Lower lobe of right lung (tissue), 2 donors: Measurements from ENCODE around the gene AHNAK2. TPM values are rescaled to one million over a fixed set of nuclear protein-coding genes. Genes with fewer than 3 reads are reported as not detected.

Source experiments
- ATAC-seq, 2 donors: fragments of 200-7000 bp; cut with Tn5 transposase; one replicate each; pipeline ENCODE4 v1.9.1; 2020 to 2022; ENCODE audit warnings: mild to moderate bottlenecking in 2 of 2, moderate library complexity in 2 of 2
- DNase-seq: peaks from one replicate; pipeline ENCODE4 v3.0.0-alpha.2; 2020
- H3K27ac ChIP-seq: fragments of 200-600 bp; one replicate; pipeline ENCODE4 v1.8.0; 2022
- H3K27me3 ChIP-seq: fragments of 200-600 bp; one replicate; pipeline ENCODE4 v1.8.0; 2022; ENCODE audit warnings: low read depth
- H3K36me3 ChIP-seq: fragments of 200-600 bp; one replicate; pipeline ENCODE4 v1.8.0; 2022; ENCODE audit warnings: mild to moderate bottlenecking
- H3K4me1 ChIP-seq: fragments of 200-600 bp; one replicate; pipeline ENCODE4 v1.8.0; 2022
- H3K4me3 ChIP-seq: fragments of 200-600 bp; one replicate; pipeline ENCODE4 v1.8.0; 2022; ENCODE audit warnings: mild to moderate bottlenecking
- H3K9me3 ChIP-seq: fragments of 200-600 bp; one replicate; pipeline ENCODE4 v1.8.0; 2022
- intact Hi-C: fragments of 100-400 bp; cut with DNase I; formaldehyde crosslinking; loops from one replicate; pipeline ENCODE4 v1.11.0; 2022
- total RNA-seq: library from RNA; stranded (reverse); fragmentation: NEBNext Ultra II Directional; extraction: Animal tissue kit (Norgen Biotek cat#: 25700); gene quantifications from one replicate; pipeline ENCODE4 v1.2.1, GENCODE V29; 2021
- TF ChIP-seq, protein P1 (sequence below): fragments of 200-600 bp; IDR thresholded peaks from one replicate; pipeline ENCODE4 v1.8.0; 2022; ENCODE audit warnings: antibody characterized with exemption, mild to moderate bottlenecking
- donor health status: DM: no; HTN: yes; CAD: no; lungs with severe emphysema.

Gene AHNAK2
- total RNA-seq, 1 donor from 2014 or later, result 10.8 TPM

DNA sequence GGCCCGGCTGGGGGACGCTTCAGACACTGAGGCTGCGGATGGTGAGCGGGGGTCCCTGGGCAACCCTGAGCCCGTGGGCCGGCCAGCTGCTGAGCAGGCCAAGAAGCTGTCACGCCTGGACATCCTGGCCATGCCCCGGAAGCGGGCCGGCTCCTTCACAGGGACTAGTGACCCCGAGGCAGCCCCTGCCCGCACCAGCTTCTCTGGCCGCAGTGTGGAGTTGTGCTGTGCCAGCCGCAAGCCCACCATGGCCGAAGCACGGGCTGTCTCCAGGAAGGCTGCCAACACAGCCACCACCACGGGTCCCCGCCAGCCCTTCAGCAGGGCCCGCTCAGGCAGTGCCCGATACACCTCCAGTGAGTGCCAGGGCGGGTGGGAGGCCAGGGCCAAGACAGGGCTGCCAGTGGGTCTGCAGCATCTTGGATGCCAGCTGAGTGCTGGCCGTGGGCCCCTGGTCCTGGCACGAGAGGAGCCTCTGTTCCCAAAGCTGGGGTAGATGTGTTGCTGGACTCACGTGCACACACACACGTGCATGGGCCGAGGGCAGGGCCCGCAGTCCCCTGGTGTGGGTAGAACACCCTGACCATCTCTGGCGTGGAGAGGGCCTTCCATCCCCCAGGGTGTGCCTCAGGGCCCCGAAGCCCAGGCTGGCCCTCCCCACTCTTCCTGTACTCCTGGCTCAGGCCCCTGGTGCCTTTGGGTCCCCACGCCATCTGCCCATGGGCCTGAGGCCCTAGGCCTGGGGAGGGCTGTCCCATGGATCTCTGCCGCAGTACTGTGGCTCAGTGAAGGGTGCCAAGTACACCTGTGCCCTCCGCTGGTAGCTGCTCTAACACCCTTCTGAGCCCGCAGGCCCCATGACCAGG, 90.3 kb downstream of the AHNAK2 start:
- Histone ChIP-seq H3K4me1 (no peaks in the 10 kb centered on the region), H3K36me3 (peaks cover 46% of the 10 kb centered on the region), H3K9me3 (no peaks in the 10 kb centered on the region), H3K27me3 (no peaks in the 10 kb centered on the region), H3K4me3 (no peak overlapping the region), H3K27ac (no peak overlapping the region)
- TF ChIP-seq, protein P1, sequence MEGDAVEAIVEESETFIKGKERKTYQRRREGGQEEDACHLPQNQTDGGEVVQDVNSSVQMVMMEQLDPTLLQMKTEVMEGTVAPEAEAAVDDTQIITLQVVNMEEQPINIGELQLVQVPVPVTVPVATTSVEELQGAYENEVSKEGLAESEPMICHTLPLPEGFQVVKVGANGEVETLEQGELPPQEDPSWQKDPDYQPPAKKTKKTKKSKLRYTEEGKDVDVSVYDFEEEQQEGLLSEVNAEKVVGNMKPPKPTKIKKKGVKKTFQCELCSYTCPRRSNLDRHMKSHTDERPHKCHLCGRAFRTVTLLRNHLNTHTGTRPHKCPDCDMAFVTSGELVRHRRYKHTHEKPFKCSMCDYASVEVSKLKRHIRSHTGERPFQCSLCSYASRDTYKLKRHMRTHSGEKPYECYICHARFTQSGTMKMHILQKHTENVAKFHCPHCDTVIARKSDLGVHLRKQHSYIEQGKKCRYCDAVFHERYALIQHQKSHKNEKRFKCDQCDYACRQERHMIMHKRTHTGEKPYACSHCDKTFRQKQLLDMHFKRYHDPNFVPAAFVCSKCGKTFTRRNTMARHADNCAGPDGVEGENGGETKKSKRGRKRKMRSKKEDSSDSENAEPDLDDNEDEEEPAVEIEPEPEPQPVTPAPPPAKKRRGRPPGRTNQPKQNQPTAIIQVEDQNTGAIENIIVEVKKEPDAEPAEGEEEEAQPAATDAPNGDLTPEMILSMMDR, result no peak
- intact Hi-C loops, result no loop called here
- DNase-seq (no peak), ATAC-seq (no peak)

Other genes with a start within 250 kb of the AHNAK2 start
- gene SIVA1, start 225.2 kb downstream of the AHNAK2 start, total RNA-seq, result 66.3 TPM
- gene AKT1, start 182.6 kb downstream of the AHNAK2 start, total RNA-seq, result 154 TPM
- gene ZBTB42, start 177.3 kb downstream of the AHNAK2 start, total RNA-seq, result 13.1 TPM
- 24.7 TPM for gene CEP170B, start 113.1 kb downstream of the AHNAK2 start, total RNA-seq
- gene PLD4, start 53.5 kb downstream of the AHNAK2 start, total RNA-seq, result 1.2 TPM
- gene CLBA1, start 7.4 kb upstream of the AHNAK2 start, total RNA-seq, result 10.5 TPM
- 6.9 TPM for gene CDCA4, start 42.7 kb upstream of the AHNAK2 start, total RNA-seq
- 7.2 TPM for gene GPR132, start 87.1 kb upstream of the AHNAK2 start, total RNA-seq
- 29.2 TPM for gene JAG2, start 190.4 kb upstream of the AHNAK2 start, total RNA-seq
- gene NUDT14, start 202.9 kb upstream of the AHNAK2 start, total RNA-seq, result 54.5 TPM